Astrocyte (in vitro differentiated cells and primary cell): ENCODE results near the gene C4orf54. TPM values are rescaled to one million over a fixed set of nuclear protein-coding genes. Genes with fewer than 3 reads are reported as not detected.

ENCODE experiments used
- DNase-seq: peaks from one replicate; pipeline ENCODE4 v3.0.0-alpha.2; 2010; ENCODE audit warnings: low read depth
- FAIRE-seq: peaks from 2 replicates; lab custom pipeline; 2011; peaks lifted over from hg19 to GRCh38; lab: Jason Lieb, UNC
- H2AFZ ChIP-seq: 2 replicates; pipeline ENCODE4 v1.6.0; 2012; ENCODE audit warnings: low read depth, low read length, inconsistent platforms
- H3K27ac ChIP-seq: 2 replicates; pipeline ENCODE4 v1.5.1; 2011; ENCODE audit warnings: low read depth, low read length, inconsistent platforms
- H3K27me3 ChIP-seq: 2 replicates; pipeline ENCODE4 v1.6.0; 2011; ENCODE audit warnings: low read length, inconsistent platforms; ENCODE audit not compliant: insufficient read depth
- H3K36me3 ChIP-seq: 2 replicates; pipeline ENCODE4 v1.5.1; 2011; ENCODE audit warnings: low read length, inconsistent platforms; ENCODE audit not compliant: insufficient read depth
- H3K4me1 ChIP-seq: 2 replicates; pipeline ENCODE4 v1.5.1; 2011; ENCODE audit warnings: low read length, inconsistent platforms; ENCODE audit not compliant: insufficient read depth
- H3K4me2 ChIP-seq: 2 replicates; pipeline ENCODE4 v1.6.0; 2012; ENCODE audit warnings: low read length, inconsistent platforms
- H3K4me3 ChIP-seq: 2 replicates; pipeline ENCODE4 v1.5.1; 2011; ENCODE audit warnings: low read depth, mild to moderate bottlenecking, low read length, inconsistent platforms; ENCODE audit not compliant: insufficient read depth
- H3K79me2 ChIP-seq: 2 replicates; pipeline ENCODE4 v1.6.0; 2012; ENCODE audit warnings: mild to moderate bottlenecking, low read length, inconsistent platforms; ENCODE audit not compliant: insufficient read depth
- H3K9ac ChIP-seq: 2 replicates; pipeline ENCODE4 v1.6.0; 2012; ENCODE audit warnings: mild to moderate bottlenecking, low read length, inconsistent platforms
- H3K9me3 ChIP-seq: 2 replicates; pipeline ENCODE4 v1.5.1; 2012; ENCODE audit warnings: low read depth, mild to moderate bottlenecking, low read length, inconsistent platforms; ENCODE audit not compliant: insufficient read depth
- H4K20me1 ChIP-seq: 2 replicates; pipeline ENCODE4 v1.6.0; 2012; ENCODE audit warnings: low read length, inconsistent platforms; ENCODE audit not compliant: insufficient read depth
- H3K27ac Mint-ChIP-seq: one replicate; pipeline ENCODE4 v1.8.0; 2021; ENCODE audit warnings: mild to moderate bottlenecking, mixed read lengths; ENCODE audit not compliant: unreplicated experiment
- H3K27me3 Mint-ChIP-seq: one replicate; pipeline ENCODE4 v1.8.0; 2021; ENCODE audit warnings: low read depth, mixed read lengths; ENCODE audit not compliant: unreplicated experiment
- H3K36me3 Mint-ChIP-seq: one replicate; pipeline ENCODE4 v1.8.0; 2021; ENCODE audit warnings: low read depth, mixed read lengths; ENCODE audit not compliant: unreplicated experiment
- H3K4me1 Mint-ChIP-seq: one replicate; pipeline ENCODE4 v1.8.0; 2021; ENCODE audit warnings: low read depth, mixed read lengths; ENCODE audit not compliant: unreplicated experiment
- H3K4me3 Mint-ChIP-seq: one replicate; pipeline ENCODE4 v1.8.0; 2021; ENCODE audit warnings: mild to moderate bottlenecking, moderate library complexity, mixed read lengths; ENCODE audit not compliant: unreplicated experiment
- H3K9me3 Mint-ChIP-seq: one replicate; pipeline ENCODE4 v1.8.0; 2021; ENCODE audit warnings: mild to moderate bottlenecking, mixed read lengths; ENCODE audit not compliant: unreplicated experiment
- EZH2 ChIP-seq: IDR thresholded peaks from 2 replicates; pipeline ENCODE4 v1.6.1; 2012; ENCODE audit warnings: mild to moderate bottlenecking, low read length, inconsistent platforms; ENCODE audit not compliant: insufficient read depth
- total RNA-seq: library from RNA; stranded (reverse); gene quantifications from 2 replicates; pipeline ENCODE4 v1.2.1, GENCODE V29; 2021
- TF ChIP-seq, protein P1 (sequence below): IDR thresholded peaks from 2 replicates; pipeline ENCODE4 v1.5.1; 2011; ENCODE audit warnings: low read depth, mild to moderate bottlenecking, inconsistent platforms, low read length, moderate library complexity; ENCODE audit not compliant: insufficient read depth

Gene C4orf54
- total RNA-seq, 1 donor from 2014 or later, result not detected

DNA sequence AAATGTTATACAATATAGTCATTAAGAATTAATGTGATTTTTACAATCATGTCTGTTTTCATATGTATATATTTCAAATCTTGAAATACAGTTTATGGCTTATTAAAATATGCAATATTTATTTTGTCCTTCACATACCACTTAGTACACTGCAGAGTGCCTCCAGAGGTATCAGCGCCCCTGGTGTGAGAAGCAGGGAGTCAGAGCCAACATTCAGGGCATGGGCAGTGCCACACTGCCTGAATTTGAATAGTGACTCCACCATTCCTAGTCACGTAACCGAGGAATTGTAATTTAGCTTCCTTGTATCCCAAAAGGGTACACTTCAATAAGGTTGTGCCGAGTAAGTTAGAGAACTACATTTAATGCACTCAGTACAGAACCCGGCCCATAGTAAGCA lies 4.3 kb upstream of the C4orf54 start:
- no peaks in the 10 kb centered on the region for H3K79me2 ChIP-seq
- no peaks in the 10 kb centered on the region for H3K4me1 Mint-ChIP-seq
- H3K9me3 ChIP-seq, result no peaks in the 10 kb centered on the region
- H3K4me3 ChIP-seq, result no peak overlapping the region
- H3K9me3 Mint-ChIP-seq, result no peaks in the 10 kb centered on the region
- no peak overlapping the region for H3K4me3 Mint-ChIP-seq
- no peaks in the 10 kb centered on the region for H3K4me1 ChIP-seq
- no peaks in the 10 kb centered on the region for H3K36me3 ChIP-seq
- H3K4me2 ChIP-seq, result no peak overlapping the region
- H2AFZ ChIP-seq, result peak overlapping the region; percentile 16
- TF ChIP-seq, protein P1, sequence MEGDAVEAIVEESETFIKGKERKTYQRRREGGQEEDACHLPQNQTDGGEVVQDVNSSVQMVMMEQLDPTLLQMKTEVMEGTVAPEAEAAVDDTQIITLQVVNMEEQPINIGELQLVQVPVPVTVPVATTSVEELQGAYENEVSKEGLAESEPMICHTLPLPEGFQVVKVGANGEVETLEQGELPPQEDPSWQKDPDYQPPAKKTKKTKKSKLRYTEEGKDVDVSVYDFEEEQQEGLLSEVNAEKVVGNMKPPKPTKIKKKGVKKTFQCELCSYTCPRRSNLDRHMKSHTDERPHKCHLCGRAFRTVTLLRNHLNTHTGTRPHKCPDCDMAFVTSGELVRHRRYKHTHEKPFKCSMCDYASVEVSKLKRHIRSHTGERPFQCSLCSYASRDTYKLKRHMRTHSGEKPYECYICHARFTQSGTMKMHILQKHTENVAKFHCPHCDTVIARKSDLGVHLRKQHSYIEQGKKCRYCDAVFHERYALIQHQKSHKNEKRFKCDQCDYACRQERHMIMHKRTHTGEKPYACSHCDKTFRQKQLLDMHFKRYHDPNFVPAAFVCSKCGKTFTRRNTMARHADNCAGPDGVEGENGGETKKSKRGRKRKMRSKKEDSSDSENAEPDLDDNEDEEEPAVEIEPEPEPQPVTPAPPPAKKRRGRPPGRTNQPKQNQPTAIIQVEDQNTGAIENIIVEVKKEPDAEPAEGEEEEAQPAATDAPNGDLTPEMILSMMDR, result no peak
- TF ChIP-seq EZH2, result no peak
- FAIRE-seq (no peak), DNase-seq (no peak)
- H3K27ac Mint-ChIP-seq, result no peak overlapping the region
- no peaks in the 10 kb centered on the region for H3K27me3 Mint-ChIP-seq
- H4K20me1 ChIP-seq, result no peaks in the 10 kb centered on the region
- H3K27me3 ChIP-seq, result no peaks in the 10 kb centered on the region
- no peaks in the 10 kb centered on the region for H3K36me3 Mint-ChIP-seq
- H3K27ac ChIP-seq, result no peak overlapping the region
- H3K9ac ChIP-seq, result no peak overlapping the region

DNA sequence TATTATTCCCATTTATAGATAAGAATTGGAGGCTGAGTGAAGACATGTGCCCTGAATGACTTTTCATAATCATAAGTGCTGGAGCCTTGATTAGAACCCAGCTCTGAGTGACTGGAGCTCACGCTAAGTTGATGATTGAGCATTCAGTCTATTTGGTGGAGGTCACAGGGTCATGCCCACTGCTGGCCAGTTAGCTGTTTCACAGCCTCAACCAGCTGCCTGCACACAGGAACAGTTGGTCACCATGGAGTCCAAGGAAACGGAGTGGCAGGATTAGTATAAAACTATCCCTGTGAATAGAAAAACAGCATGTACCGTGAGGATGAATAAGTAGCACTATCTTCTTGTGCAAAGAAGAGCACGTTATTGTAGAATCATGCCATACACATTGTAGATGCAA lies 1.0 kb upstream of the C4orf54 start:
- Histone ChIP-seq H3K4me1 (peaks cover 8% of the 10 kb centered on the region), H3K27me3 (no peaks in the 10 kb centered on the region), H2AFZ (no peak overlapping the region), H4K20me1 (no peaks in the 10 kb centered on the region), H3K4me3 (no peak overlapping the region), H3K9me3 (no peaks in the 10 kb centered on the region), H3K27ac (no peak overlapping the region), H3K9ac (no peak overlapping the region), H3K36me3 (no peaks in the 10 kb centered on the region), H3K4me2 (no peak overlapping the region), H3K79me2 (no peaks in the 10 kb centered on the region)
- TF ChIP-seq EZH2, result no peak
- TF ChIP-seq, protein P1, result no peak
- no peaks in the 10 kb centered on the region for H3K4me1 Mint-ChIP-seq
- FAIRE-seq (no peak), DNase-seq (no peak)
- no peaks in the 10 kb centered on the region for H3K9me3 Mint-ChIP-seq
- H3K36me3 Mint-ChIP-seq, result no peaks in the 10 kb centered on the region
- H3K4me3 Mint-ChIP-seq, result no peak overlapping the region
- H3K27me3 Mint-ChIP-seq, result peaks cover 3% of the 10 kb centered on the region
- H3K27ac Mint-ChIP-seq, result no peak overlapping the region

DNA sequence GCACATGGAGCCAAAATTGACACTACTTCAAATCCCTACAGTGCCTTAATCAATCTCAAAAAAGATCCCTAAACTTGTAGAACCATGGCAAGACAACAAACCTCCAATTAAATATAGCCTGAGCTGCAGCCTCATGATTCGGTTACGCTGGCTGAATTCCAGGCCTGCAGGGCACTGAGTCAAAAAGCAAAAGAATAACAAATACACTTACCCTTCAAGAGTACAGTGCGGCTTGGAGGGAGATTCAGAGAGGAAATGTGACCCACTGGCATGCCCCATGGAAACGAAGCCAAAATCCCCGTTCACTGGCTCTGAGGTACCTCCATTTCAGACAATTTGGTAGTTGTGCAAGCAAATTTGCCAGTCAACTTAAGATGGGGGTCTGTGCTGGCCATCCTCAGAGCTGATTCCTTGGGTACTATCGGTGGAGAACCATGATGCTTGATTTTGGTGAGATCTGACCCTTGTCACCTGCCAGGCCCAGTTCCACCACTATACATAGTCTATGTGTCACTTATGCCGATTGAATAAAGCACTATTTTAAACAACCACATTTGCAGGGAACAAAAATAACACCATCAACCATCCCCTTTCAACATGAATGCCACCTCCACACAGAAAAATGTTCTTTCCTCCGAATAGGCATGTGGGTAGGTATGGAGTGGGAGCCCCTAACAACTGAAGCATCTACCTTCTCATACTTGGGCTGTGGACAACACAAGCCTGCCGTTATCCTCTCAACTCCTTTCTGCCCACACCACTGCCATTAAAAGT lies 2.1 kb downstream of the C4orf54 start:
- DNase-seq (peak; percentile 43), FAIRE-seq (no peak)
- TF ChIP-seq EZH2, result no peak
- TF ChIP-seq, protein P1, result no peak
- Histone ChIP-seq H3K27me3 (no peaks in the 10 kb centered on the region), H3K4me2 (peak overlapping the region; percentile 0), H3K4me3 (no peak overlapping the region), H3K9me3 (no peaks in the 10 kb centered on the region), H3K9ac (no peak overlapping the region), H3K36me3 (no peaks in the 10 kb centered on the region), H2AFZ (no peak overlapping the region), H3K27ac (no peak overlapping the region), H3K4me1 (peaks cover 8% of the 10 kb centered on the region), H3K79me2 (no peaks in the 10 kb centered on the region), H4K20me1 (no peaks in the 10 kb centered on the region)
- Mint-ChIP-seq H3K4me3 (no peak overlapping the region), H3K27me3 (peaks cover 13% of the 10 kb centered on the region), H3K36me3 (no peaks in the 10 kb centered on the region), H3K4me1 (no peaks in the 10 kb centered on the region), H3K27ac (no peak overlapping the region), H3K9me3 (peaks cover 3% of the 10 kb centered on the region)
